ENCODE results near the gene ZNRF1.

GRCh38 chr16:75000481-75001081 lies 1.8 kb downstream of the ZNRF1 start:
- TF ChIP-seq, protein P1, sequence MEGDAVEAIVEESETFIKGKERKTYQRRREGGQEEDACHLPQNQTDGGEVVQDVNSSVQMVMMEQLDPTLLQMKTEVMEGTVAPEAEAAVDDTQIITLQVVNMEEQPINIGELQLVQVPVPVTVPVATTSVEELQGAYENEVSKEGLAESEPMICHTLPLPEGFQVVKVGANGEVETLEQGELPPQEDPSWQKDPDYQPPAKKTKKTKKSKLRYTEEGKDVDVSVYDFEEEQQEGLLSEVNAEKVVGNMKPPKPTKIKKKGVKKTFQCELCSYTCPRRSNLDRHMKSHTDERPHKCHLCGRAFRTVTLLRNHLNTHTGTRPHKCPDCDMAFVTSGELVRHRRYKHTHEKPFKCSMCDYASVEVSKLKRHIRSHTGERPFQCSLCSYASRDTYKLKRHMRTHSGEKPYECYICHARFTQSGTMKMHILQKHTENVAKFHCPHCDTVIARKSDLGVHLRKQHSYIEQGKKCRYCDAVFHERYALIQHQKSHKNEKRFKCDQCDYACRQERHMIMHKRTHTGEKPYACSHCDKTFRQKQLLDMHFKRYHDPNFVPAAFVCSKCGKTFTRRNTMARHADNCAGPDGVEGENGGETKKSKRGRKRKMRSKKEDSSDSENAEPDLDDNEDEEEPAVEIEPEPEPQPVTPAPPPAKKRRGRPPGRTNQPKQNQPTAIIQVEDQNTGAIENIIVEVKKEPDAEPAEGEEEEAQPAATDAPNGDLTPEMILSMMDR (IDR thresholded peaks at IDR 0.05): no peak
- TF ChIP-seq POLR2A (IDR thresholded peaks at IDR 0.05): no peak
